ENCODE measurements around the gene NBPF1. TPM values are rescaled to one million over a fixed set of nuclear protein-coding genes. Genes with fewer than 3 reads are reported as not detected.
"Not testable (repeated sequence)": the region's sequence is repeated elsewhere in the genome, so short reads cannot be mapped to it uniquely, and the experiment has no call there.

The NBPF1 gene
- total RNA-seq, 1 donor from 2014 or later: 38.7 TPM

- TF ChIP-seq CTCF (IDR thresholded peaks at IDR 0.05; ENCODE audit: insufficient read depth, low read length, severe bottlenecking): no peak
- Histone ChIP-seq H3K27me3 (ENCODE audit: control insufficient read depth, insufficient read depth, low read length) (peaks cover 3% of the 10 kb centered on the region), H3K4me3 (ENCODE audit: low read depth, low read length) (peak overlapping the region; percentile 80), H3K36me3 (ENCODE audit: control insufficient read depth, insufficient read depth, low read length) (peaks cover 1% of the 10 kb centered on the region)
- FAIRE-seq (no peak), DNase-seq (ENCODE audit: low read depth) (peak; percentile 79)
Observed at GRCh38 chr1:16612332-16613172, 812 bp downstream of the NBPF1 start.

GRCh38 chr1:16611981-16612331, 1.4 kb downstream of the NBPF1 start:
- H3K4me3 ChIP-seq (ENCODE audit: low read depth, low read length); FAIRE-seq; DNase-seq (ENCODE audit: low read depth); H3K27me3 ChIP-seq (ENCODE audit: control insufficient read depth, insufficient read depth, low read length); H3K36me3 ChIP-seq (ENCODE audit: control insufficient read depth, insufficient read depth, low read length): not testable (repeated sequence)

- H3K27me3 ChIP-seq (ENCODE audit: control insufficient read depth, insufficient read depth, low read length); H3K4me3 ChIP-seq (ENCODE audit: low read depth, low read length); DNase-seq (ENCODE audit: low read depth); H3K36me3 ChIP-seq (ENCODE audit: control insufficient read depth, insufficient read depth, low read length); FAIRE-seq: not testable (repeated sequence)
Observed at GRCh38 chr1:16611164-16611563, 2.2 kb downstream of the NBPF1 start.

- H3K4me3 ChIP-seq (ENCODE audit: low read depth, low read length); H3K36me3 ChIP-seq (ENCODE audit: control insufficient read depth, insufficient read depth, low read length); DNase-seq (ENCODE audit: low read depth); FAIRE-seq; H3K27me3 ChIP-seq (ENCODE audit: control insufficient read depth, insufficient read depth, low read length): not testable (repeated sequence)
Observed at GRCh38 chr1:16610553-16610952, 2.8 kb downstream of the NBPF1 start.

- not testable (repeated sequence) for H3K27me3 ChIP-seq (ENCODE audit: control insufficient read depth, insufficient read depth, low read length); DNase-seq (ENCODE audit: low read depth); H3K4me3 ChIP-seq (ENCODE audit: low read depth, low read length); FAIRE-seq; H3K36me3 ChIP-seq (ENCODE audit: control insufficient read depth, insufficient read depth, low read length)
Observed at GRCh38 chr1:16609761-16610160, 3.6 kb downstream of the NBPF1 start.

- no peak overlapping the region for H3K4me3 ChIP-seq (ENCODE audit: low read depth, low read length)
- peaks cover 4% of the 10 kb centered on the region for H3K36me3 ChIP-seq (ENCODE audit: control insufficient read depth, insufficient read depth, low read length)
- DNase-seq (ENCODE audit: low read depth) (no peak), FAIRE-seq (no peak)
- TF ChIP-seq CTCF (IDR thresholded peaks at IDR 0.05; ENCODE audit: insufficient read depth, low read length, severe bottlenecking): no peak
- no peaks in the 10 kb centered on the region for H3K27me3 ChIP-seq (ENCODE audit: control insufficient read depth, insufficient read depth, low read length)
Observed at GRCh38 chr1:16608838-16609560, 4.4 kb downstream of the NBPF1 start.

GRCh38 chr1:16607853-16608815, 5.2 kb downstream of the NBPF1 start:
- not testable (repeated sequence) for H3K36me3 ChIP-seq (ENCODE audit: control insufficient read depth, insufficient read depth, low read length); FAIRE-seq; H3K4me3 ChIP-seq (ENCODE audit: low read depth, low read length); H3K27me3 ChIP-seq (ENCODE audit: control insufficient read depth, insufficient read depth, low read length)
- peak; percentile 59 for DNase-seq (ENCODE audit: low read depth)

- FAIRE-seq (no peak), DNase-seq (ENCODE audit: low read depth) (no peak)
- H3K27me3 ChIP-seq (ENCODE audit: control insufficient read depth, insufficient read depth, low read length): no peaks in the 10 kb centered on the region
- no peak for TF ChIP-seq CTCF (IDR thresholded peaks at IDR 0.05; ENCODE audit: insufficient read depth, low read length, severe bottlenecking)
- peaks cover 4% of the 10 kb centered on the region for H3K36me3 ChIP-seq (ENCODE audit: control insufficient read depth, insufficient read depth, low read length)
- H3K4me3 ChIP-seq (ENCODE audit: low read depth, low read length): no peak overlapping the region
Observed at GRCh38 chr1:16607433-16607851, 5.9 kb downstream of the NBPF1 start.

GRCh38 chr1:16606666-16607432, 6.5 kb downstream of the NBPF1 start:
- not testable (repeated sequence) for H3K36me3 ChIP-seq (ENCODE audit: control insufficient read depth, insufficient read depth, low read length); FAIRE-seq; H3K27me3 ChIP-seq (ENCODE audit: control insufficient read depth, insufficient read depth, low read length); DNase-seq (ENCODE audit: low read depth); H3K4me3 ChIP-seq (ENCODE audit: low read depth, low read length)

Measured in bronchial epithelial cell (primary cell).